Peyer's patch (tissue), 4 donors: ENCODE measurements around the gene SLC9A3. TPM values are rescaled to one million over a fixed set of nuclear protein-coding genes. Genes with fewer than 3 reads are reported as not detected.

ENCODE experiments used
- DNase-seq, 3 donors: peaks; one replicate each; pipeline ENCODE4 v3.0.0-alpha.2; 2017 to 2019
- H3K27ac ChIP-seq, 4 donors: fragments of 200-600 bp; sonication (generic); one replicate each; pipeline ENCODE4 v1.5.1; 2016 to 2019
- H3K27me3 ChIP-seq, 2 donors: fragments of 200-600 bp; sonication (generic); one replicate each; pipeline ENCODE4 v1.5.1; 2019
- H3K36me3 ChIP-seq, 3 donors: fragments of 200-600 bp; sonication (generic); one replicate each; pipeline ENCODE4 v1.5.1; 2016 to 2019
- H3K4me1 ChIP-seq, 4 donors: fragments of 200-600 bp; sonication (generic); one replicate each; pipeline ENCODE4 v1.5.1; 2016 to 2019
- H3K4me3 ChIP-seq, 4 donors: fragments of 200-600 bp; sonication (generic); 1 replicate in 3 of 4; 2 replicates in 1 of 4; pipeline ENCODE4 v1.5.1; 2016 to 2019; ENCODE audit warnings: mild to moderate bottlenecking in 1 of 4
- H3K9me3 ChIP-seq, 4 donors: fragments of 200-600 bp; sonication (generic); one replicate each; pipeline ENCODE4 v1.5.1; 2016 to 2019; ENCODE audit warnings: mild to moderate bottlenecking in 1 of 4
- CTCF ChIP-seq, 6 experiments: fragments of 450-650 bp in 4 of 6; fragments of 200-600 bp in 2 of 6; sonication (generic) in 1 of 6; IDR thresholded peaks; one replicate each; pipeline ENCODE4 v1.5.1; 2017 to 2019; ENCODE audit warnings: antibody characterized with exemption in 6 of 6, mild to moderate bottlenecking in 3 of 6, moderate library complexity in 1 of 6
- POLR2A ChIP-seq, 2 donors: fragments of 450-650 bp; IDR thresholded peaks; one replicate each; pipeline ENCODE4 v1.5.1; 2017; ENCODE audit warnings: antibody characterized with exemption in 2 of 2, mild to moderate bottlenecking in 2 of 2, moderate library complexity in 2 of 2
- small RNA-seq, 2 donors: library from RNA; depleted of rRNA; stranded (forward); fragments of <200 nt; gene quantifications; one replicate each; pipeline ENCODE3, GENCODE V24; 2016
- total RNA-seq, 4 donors: library from RNA; depleted of rRNA; stranded (reverse); fragments of >200 nt; gene quantifications; one replicate each; pipeline ENCODE4 v1.1.0, GENCODE V29; 2016

Gene SLC9A3
- total RNA-seq, 4 donors from 2014 or later = 16.5 to 320 (median 283) TPM

GRCh38 chr5:421901-422300, 102.3 kb downstream of the SLC9A3 start:
- no peaks in the 10 kb centered on the region for H3K27me3 ChIP-seq
- peak in 2 of 3 donors; percentile 33 to 36 for DNase-seq
- no peak overlapping the region for H3K27ac ChIP-seq
- H3K9me3 ChIP-seq = no peaks in the 10 kb centered on the region
- H3K36me3 ChIP-seq = no peaks in the 10 kb centered on the region
- no peak overlapping the region for H3K4me3 ChIP-seq
- TF ChIP-seq POLR2A (IDR thresholded peaks at IDR 0.05) (no peak), CTCF (IDR thresholded peaks at IDR 0.05) (no peak)
- H3K4me1 ChIP-seq = no peaks in the 10 kb centered on the region

- TF ChIP-seq CTCF (IDR thresholded peaks at IDR 0.05) (no peak), POLR2A (IDR thresholded peaks at IDR 0.05) (no peak)
- no peaks in the 10 kb centered on the region for H3K27me3 ChIP-seq
- H3K36me3 ChIP-seq = no peaks in the 10 kb centered on the region
- H3K27ac ChIP-seq = no peak overlapping the region
- DNase-seq = peak in 2 of 3 donors; percentile 39 to 42
- H3K4me1 ChIP-seq = no peaks in the 10 kb centered on the region
- H3K4me3 ChIP-seq = no peak overlapping the region
- H3K9me3 ChIP-seq = no peaks in the 10 kb centered on the region
Observed at GRCh38 chr5:421287-421880, 102.9 kb downstream of the SLC9A3 start.

- TF ChIP-seq CTCF (IDR thresholded peaks at IDR 0.05) (no peak), POLR2A (IDR thresholded peaks at IDR 0.05) (no peak)
- Histone ChIP-seq H3K4me3 (no peak overlapping the region), H3K4me1 (no peaks in the 10 kb centered on the region), H3K9me3 (no peaks in the 10 kb centered on the region), H3K27me3 (no peaks in the 10 kb centered on the region), H3K27ac (no peak overlapping the region), H3K36me3 (no peaks in the 10 kb centered on the region)
- peak in 2 of 3 donors; percentile 43 to 46 for DNase-seq
Observed at GRCh38 chr5:420632-421286, 103.5 kb downstream of the SLC9A3 start.

Small RNA genes within 50 kb of the gene (small RNA-seq; reads per million reads assigned to genes)
- gene MIR4456 = 0 reads per million in 2 donors

Other genes with a start within 250 kb of the SLC9A3 start
- 10 to 100 TPM in 1 of 4 donors, 1 to 10 TPM in 3; 1.6 to 28.1 (median 2.4) TPM for gene AHRR, start 202.7 kb downstream of the SLC9A3 start, total RNA-seq
- 100 to 1,000 TPM in 3 of 4 donors, 10 to 100 TPM in 1; 74.3 to 201 (median 141) TPM for gene EXOC3, start 81.3 kb downstream of the SLC9A3 start, total RNA-seq
- gene CEP72, start 87.9 kb upstream of the SLC9A3 start, total RNA-seq = 10 to 100 TPM in 1 of 4 donors, 1 to 10 TPM in 3; 2.2 to 33.8 (median 4.5) TPM
- 10 to 100 TPM in 3 of 4 donors, 1 to 10 TPM in 1; 7.4 to 60.5 (median 14.5) TPM for gene TPPP, start 168.9 kb upstream of the SLC9A3 start, total RNA-seq